Stimulated activated CD4-positive, alpha-beta T cell treated with anti-CD3 and anti-CD28 coated beads, Interleukin-12 subunit alpha, Interleukin-12 subunit beta, amount 100 ng/mL, for 4 hours (primary cell): ENCODE results near the gene CEP192.
"Not testable (repeated sequence)": the region's sequence is repeated elsewhere in the genome, so short reads cannot be mapped to it uniquely, and the experiment has no call there.

Source experiments
- DNase-seq: peaks from one replicate; pipeline ENCODE4 v3.0.0-alpha.2; 2020

The CEP192 gene

DNA sequence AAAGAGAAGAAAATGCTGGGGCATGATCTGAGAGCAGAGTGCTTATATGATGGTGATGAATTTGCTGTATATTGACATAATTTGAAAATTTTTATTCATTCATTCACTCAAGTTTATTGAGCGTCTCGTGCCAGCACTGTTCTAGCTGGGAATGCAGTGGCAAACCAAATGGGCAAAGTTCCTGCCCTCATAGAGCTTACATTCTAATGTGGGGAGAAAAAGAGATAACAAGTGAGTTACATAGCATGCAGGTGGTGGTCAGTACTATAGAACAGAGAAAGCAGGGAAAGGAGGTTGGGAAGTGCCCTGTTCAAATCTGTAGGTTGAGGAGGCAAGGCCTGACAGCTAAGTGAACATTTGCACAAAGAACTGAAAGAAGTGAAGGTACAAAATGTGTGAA, 4.3 kb downstream of the CEP192 start:
- no peak for DNase-seq

DNA sequence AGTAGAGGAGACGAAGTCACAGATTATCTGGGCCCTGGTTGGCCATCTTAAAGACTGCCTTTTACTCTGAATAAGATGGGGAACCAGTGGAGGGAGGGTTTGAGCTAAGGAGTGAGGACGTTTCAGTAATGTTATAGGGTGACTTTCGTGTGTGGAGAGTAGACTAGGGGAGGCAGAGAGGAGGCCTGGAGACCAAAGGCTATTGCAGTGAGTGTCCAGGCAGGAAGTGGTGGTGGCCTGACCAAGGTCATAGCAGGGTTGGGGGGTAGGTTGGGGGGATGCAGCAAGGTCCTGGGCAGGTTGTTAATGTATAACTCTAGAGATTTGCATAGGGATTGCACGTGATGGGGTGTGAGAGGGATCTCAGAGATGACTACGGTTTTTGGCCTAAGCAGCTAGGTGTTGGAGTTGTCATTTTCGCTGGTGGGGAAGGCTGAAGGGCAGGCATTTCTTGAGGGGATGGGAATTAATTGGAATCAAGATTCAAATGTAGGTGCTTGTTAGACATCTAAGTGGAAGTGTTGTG, 4.9 kb downstream of the CEP192 start:
- no peak for DNase-seq

DNA sequence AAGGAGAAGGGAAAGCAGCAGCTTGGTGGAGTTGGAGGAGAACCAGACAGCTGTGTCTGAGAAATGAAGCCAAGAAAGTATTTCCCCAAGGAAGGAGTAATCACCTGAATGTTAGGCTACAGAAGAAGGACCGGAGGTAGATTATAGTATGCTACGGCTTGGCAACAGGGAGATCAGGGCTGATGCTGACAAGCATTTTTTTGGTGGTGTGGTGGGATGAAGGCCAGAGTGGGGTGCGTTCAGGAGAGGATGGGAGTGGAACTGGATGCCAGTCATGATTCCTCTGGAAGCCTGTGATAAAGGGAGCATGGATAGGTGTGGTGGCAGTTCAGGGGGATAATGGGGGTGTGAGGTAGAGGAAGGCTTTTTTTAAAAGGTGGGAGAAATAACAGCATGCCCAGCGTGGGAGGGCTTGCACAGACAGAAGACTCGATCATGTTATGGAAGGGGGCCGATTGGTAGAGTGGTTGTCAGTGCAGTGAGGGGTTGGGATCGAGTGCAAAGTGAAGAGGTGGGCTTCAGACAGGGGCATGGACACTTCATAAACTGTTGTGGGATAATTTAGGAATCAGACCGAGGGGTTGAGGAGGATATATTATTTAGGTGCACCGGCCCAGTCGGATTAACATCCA, 5.6 kb downstream of the CEP192 start:
- DNase-seq: no peak

DNA sequence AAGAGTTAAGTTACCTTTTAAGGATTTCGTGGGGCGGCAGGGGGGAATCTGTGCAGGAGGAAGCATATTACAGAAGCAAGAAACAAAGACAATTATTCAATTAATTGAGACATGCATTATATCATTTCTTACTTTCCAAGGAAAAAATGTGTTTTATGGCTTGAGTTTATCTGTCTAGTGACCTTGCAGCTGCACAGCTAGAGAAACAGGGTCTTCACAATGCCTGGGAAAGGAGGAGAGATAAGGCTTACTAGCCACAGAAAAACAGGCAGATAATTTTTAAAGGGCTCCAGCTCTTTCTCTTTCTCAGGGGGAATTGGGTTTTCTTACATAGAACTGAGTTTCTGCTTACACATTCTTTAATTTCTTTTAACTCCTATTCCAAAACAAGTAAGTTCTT, 6.2 kb downstream of the CEP192 start:
- not testable (repeated sequence) for DNase-seq

DNA sequence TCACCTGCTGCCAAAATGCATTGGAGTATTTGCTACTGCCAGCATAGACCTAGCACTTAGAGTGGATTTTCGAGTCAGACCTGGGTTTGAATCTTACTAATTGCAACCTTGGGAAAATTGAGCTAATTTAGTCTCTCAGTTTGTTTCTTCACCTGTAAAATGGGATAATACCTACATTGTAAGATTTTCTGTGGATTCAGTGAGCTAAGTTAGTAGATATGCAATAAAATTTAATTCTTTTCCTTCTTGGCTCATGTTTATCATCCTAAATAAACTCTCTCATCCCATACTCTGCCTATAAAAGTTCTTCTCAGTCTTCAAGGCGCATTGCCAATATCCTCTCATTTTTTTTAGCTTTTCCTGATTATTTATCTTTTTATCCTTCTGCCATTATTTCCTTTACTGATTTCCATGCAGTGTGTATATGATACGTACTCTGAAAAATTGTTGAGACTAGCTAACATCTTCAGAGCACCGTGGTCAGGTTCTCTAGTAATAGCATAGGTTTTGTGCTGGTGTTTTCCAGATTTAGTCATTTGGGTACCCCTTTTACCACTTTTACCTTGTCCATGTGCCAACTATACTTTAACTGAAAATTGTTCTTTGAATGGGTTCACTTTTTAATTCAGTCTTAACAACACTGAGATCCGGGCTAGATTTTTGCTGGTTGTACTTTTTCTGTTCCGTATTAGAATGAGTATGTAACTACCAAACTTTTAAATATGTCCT, 7.3 kb downstream of the CEP192 start:
- no peak for DNase-seq

DNA sequence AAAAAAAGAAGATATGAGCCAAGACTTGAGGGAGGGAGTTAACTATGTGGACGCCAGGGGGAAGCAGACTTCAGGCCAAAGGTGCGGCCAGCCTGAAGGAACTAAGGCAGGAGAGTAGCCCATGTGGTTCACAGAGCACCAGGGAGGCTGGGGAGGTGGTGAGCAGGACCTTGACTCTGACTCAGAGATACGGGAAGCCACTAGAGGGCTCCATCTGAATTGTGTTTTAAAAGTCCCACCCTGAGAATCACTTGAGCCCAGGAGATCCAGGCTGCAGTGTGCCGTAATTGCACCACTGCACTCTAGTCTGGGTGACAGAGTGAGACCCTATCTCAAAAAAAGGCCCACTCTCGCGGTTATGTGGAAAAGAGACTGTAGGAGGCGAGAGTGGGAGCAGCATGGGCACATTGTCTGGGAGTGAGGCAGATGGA, 12.3 kb downstream of the CEP192 start:
- DNase-seq: no peak

DNA sequence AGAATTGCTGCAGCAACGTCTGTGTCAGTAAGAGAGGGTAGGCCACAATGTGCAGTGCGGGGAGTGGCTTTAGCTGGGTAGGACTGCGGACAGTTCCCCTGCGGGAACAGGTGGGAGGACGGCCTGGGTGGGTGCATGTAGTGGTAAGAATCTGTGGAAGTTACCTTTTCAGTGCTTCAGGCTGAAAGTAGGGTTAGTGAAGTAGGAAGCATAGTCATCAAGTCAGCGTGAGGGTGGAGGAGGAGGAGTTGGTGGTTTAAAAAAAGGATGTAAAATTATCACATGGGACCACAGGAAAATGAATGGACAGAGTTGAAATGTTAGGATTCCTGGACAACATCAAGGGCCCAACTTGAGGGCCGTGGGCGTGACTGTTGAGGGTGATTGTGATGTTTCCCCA, 13.2 kb downstream of the CEP192 start:
- no peak for DNase-seq

DNA sequence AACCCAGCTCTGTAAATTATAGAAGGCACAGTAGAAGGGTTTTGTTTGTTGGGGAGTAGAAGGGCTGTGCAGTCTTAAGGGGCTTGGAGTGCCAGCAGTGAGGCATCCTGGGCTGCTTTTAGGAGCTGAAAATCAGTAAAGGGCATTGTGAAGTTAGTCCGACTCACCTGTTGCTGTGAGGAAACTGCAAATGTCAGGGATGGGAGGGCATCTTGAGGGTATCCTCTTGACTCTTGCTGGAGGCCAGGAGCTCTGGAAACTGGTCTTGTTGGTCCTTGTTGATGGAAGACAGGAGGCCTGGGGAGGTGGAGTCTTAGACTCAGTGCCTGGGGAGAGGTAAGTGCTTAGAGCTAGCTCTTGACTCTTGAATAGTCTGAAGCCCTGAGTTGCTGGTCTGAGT, 14.1 kb downstream of the CEP192 start:
- DNase-seq: no peak

DNA sequence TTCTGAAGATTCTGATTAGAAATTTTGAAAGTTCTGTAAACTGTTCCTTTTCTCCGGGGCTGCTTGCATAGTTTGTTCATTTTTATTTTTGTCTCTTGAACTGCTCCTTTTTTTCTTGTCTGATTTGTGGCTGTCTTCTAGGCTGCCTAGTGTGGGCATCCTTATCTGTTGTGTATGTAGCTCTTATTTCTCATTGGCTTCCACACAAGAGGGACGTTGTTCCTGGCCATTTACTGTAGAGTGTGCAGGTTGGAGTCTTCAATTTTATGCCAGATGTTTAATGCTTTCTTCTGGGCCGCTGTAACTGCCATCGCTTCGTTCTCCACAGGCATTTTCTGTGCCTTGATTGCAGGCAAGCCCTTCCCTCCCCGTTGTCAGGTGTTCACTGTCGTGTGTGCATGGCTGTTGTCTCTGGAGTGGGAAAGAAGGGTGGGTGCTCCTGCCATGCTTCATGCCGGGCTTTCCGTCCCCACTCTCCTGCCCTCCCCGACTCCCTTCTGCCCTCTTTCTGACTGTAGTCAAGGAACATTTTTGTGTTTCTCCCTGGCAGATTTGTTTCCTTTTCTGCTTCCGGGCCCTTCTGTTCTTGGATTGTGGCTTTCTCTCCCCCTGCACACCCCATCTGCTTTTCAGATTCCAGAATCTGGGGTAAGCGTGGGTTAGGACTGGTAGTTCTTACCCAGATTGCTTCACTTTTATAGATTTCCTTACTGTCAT, 15.5 kb downstream of the CEP192 start:
- no peak for DNase-seq

DNA sequence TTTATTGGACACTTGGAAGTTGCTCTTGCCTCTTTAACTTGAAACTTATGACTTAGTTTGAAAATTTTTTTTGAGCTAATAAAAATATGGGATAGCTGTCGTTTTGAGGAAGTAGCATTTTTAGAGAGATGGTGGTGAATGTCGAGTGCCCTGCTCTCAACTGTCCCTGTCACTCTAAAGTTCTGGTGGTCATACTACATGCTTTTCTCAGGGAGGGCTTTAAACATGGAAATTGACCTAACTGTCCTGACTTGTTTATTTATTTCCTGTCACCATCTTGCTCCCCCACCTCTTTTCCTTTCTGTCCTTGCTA, 16.0 kb downstream of the CEP192 start:
- DNase-seq: no peak

DNA sequence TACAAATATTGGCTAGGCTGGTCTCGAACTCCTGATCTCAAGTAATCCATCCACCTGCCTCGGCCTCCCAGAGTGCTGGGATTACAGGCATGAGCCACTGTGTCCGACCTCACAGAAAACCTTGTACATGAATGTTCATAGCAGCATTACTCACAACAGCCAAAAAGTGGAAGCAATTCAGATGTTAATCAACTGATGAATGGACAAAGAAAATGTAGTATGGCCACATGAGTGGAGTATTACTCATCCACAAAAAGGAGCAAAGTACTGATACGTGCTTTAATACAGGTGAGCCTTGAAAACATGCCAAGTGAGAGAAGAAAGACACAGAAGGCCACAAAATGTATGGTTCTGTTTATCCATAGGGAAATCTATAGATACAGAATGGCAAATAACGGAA, 20.6 kb downstream of the CEP192 start:
- DNase-seq: no peak

DNA sequence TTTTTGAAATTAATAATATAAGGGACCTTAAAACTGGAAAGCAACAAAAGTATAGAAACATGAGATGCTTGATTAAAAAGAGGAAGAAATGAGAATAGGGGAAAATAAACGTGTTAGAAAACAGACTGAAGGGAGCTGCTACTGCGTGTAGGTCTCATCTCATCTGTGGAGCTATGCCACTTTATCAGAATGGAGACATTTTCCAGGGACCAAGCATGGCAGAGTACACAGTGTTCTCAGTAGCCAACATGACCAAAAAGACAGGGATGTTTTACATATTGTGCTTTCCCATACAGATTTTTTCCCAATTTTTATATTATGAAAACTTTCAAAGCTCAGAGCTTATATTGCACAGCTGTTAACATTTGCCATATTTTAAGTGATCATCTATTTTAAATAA, 23.1 kb downstream of the CEP192 start:
- no peak for DNase-seq

DNA sequence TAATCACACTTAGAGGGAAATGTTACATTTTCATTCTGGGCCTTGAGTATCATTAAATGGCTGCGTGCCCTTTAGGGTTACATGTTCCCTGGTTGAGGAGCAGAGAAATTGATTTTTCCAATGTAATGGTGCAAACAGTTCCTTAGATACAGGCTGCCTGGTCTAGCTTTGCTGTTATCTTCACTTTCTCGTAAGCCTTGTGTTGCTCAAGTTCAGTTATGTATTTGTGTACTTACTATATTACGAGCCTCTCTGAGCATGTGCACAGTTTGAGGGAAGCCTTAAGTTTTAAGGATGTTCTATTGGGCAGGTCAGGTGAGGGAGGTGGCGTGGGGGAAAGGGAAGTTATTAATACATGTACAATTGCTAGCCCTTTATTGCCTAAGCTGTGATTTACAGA, 23.7 kb downstream of the CEP192 start:
- DNase-seq: no peak

DNA sequence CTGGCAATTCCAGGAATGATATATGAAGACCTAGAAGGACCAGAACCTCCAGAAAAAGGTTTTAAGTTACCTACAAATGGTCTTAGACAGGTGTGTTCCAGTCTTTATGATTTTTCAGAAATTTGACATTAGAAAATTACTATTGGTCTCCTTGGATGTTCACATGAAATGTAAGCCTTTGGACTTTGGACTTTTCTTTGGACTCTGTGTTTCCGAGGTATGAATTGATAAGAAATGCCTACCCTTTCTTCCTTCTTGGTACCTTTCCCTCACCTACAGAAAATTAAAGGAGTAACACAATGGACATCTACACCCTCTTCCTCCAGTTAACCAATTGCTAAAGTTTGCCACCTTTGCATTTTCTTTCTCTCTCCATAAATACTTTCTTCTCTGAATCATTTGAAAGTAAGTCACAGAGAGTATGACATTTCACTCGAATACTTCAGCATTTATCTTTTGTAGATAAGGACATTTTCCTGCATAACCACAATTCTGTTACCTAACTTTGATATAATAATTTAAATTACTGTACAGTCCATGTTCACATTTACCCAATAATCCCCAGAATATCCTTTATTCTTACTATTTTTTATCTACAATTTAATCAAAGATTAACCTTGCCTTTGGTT, 26.2 kb downstream of the CEP192 start:
- DNase-seq: no peak

DNA sequence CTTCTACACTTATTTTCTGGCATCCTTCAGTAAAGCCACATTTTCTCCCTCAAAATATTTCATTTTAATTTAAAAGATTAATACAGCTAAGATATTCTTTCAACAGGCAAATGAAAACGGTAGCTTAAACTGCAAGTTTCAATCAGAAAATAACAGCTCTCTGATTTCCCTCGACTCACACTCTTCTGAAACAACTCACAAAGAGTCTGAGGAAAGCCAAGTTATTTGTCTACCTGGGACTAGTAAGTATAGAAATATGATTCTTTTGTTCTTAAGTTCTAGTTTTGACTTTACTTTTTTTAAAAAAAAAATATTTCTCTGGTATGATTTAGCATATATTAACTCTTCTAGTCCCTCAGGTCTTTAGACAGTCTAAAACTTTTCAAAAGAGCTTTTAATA, 27.2 kb downstream of the CEP192 start:
- DNase-seq: no peak

DNA sequence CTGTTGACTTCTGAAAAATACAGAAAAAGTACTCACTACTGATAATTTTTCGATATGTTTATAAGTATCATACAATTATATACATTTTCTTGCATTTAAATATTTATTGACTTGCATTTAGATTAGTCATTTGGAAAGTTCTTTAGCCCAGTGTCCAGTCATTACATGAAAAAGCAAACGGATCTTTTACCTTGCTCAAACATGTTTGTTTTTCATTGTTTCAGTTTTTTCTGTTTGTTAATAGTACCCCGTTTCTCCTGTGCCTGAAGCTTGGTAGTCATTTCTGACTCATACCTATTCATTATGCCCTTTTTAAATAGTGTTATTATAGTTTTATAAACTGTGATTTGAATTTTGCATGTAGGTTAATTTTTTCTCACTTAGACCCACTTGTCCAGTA, 28.1 kb downstream of the CEP192 start:
- DNase-seq: no peak

DNA sequence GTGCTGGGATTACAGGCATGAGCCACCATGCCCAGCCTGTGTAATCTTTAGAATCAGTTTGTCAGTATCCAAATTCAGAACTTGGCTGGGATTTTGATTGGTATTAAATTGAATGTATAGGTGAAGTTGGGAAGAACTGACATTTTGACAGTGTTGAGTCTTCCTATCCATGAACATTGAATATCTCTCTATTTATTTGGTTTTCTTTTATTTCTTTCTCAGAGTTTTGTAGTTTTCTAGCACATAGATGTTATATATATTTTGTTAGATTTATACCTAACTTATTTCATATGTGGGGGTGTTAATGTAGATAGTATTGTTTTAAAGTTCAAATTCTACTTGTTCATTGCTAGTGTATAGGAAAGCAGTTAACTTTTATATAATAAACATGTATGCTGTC, 31.5 kb downstream of the CEP192 start:
- no peak for DNase-seq

DNA sequence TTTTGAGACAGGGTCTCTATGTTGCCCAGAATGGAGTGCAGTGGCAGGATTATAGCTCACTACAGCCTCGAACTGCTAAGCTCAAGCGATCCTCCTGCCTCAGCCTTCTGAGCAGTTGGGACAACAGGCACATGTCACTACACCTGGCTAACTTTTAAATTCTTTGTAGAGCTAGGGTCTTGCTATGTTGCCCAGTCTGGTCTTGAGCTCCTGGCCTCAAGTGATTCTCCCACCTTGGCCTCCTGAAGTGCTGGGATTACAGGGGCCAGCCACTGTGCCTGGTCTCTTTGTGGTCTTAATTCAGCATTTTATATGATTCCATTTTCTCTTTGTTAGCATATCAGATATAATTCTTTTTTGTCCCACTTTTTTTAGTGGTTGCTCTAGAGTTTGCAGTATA, 34.1 kb downstream of the CEP192 start:
- DNase-seq: no peak

DNA sequence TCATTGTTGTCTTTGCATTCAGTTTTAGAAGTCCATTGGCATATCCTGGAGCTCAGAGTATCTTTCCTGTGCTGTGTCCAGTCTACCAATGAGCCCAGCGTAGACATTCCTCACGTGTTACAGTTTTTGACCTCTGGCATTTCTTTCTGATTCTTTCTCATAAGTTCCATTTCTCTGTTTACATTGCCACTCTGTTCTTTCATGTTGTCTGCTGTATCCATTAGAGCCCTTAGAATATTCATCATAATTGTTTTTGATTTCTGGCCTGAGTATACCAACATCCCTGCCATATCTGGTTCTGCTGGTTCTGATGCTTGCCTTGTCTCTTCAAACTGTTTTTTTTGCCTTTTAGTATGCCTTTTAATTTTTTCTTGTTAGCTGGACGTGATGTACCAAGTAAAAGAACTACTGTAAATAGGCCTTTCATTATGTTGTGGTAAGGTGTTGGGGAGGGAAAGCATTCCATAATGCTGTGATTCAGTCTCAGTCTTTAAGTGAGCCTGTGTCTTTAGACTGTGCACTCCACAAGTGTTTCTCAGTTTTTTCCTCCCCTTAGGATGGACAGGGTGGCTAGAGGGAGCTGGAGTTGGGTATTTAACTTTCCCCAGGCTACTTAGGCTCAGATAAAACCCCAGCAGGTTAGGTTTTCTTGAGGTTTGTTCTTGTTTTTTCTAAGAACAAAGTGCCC, 35.6 kb downstream of the CEP192 start:
- no peak for DNase-seq

DNA sequence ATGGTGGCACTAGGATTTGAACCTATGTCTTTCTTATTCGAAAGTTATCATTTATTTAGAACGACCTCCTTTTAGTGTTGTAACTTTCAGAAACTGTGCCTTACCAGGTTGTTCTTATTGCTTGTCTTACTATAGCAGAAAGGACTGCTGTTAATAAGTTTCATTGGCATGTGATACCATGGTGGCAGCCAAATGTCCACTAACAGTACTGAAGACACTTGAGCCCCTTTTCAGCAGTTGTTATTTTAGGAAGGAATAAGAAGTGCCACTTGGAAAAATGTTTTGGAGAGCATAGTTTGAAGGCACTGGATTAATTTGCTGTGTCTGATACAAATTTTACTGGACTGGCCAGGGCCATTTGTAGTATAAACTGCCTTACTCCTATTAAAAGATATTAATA, 37.7 kb downstream of the CEP192 start:
- DNase-seq: no peak

DNA sequence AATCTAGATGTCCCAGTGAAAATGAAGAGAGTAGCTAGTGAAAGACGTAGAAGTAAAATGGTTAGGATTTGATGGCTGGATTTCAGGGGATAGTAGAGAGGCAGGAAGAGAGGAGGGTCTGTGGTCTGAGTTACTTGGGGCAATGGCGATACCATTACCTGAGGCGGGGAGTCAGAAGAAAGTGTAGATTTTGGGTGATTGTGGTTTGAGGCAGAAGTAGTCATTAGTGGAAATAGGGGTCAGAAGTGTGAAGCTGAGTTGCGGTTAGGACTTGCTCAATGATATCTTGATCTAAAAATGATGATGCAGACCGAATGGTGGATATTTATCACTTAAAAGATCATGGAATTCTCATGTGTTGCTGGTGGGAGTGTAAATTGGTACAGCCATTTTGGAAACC, 41.0 kb downstream of the CEP192 start:
- DNase-seq: no peak

DNA sequence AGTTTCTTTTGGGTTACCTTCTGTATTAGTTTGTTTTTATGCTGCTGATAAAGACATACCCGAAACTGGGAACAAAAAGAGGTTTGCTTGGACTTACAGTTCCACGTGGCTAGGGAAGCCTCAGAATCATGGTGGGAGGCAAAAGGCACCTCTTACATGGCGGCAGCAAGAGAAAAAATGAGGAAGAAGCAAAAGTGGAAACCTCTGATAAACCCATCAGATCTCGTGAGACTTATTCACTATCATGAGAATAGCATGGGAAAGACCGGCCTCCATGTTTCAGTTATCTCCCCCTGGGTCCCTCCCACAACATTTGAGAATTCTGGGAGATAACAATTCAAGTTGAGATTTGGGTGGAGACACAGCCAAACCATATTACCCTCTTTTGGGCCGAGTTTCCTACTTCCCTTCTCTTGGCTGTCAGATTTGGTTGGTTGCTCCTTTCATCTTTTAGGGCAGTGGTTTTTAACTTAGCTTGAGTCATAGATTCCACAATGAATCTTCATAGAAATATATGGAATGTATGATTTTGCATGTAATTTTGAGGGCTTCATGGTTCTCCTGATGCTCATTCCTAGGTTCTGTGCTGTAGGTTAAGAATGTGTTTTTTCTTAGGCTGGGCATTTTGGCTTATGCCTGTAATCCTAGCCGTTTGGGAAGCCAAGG, 44.2 kb downstream of the CEP192 start:
- DNase-seq: no peak
